HG02588 (cell line): Measurements from ENCODE around the gene PHF23.
"Not testable (repeated sequence)": the region's sequence is repeated elsewhere in the genome, so short reads cannot be mapped to it uniquely, and the experiment has no call there.

Experiments
- ATAC-seq: cut with Tn5 transposase; IDR thresholded peaks from one replicate; pipeline ENCODE4 v1.9.1; 2021; ENCODE audit warnings: mild to moderate bottlenecking, moderate library complexity; ENCODE audit not compliant: unreplicated experiment

The PHF23 gene

DNA sequence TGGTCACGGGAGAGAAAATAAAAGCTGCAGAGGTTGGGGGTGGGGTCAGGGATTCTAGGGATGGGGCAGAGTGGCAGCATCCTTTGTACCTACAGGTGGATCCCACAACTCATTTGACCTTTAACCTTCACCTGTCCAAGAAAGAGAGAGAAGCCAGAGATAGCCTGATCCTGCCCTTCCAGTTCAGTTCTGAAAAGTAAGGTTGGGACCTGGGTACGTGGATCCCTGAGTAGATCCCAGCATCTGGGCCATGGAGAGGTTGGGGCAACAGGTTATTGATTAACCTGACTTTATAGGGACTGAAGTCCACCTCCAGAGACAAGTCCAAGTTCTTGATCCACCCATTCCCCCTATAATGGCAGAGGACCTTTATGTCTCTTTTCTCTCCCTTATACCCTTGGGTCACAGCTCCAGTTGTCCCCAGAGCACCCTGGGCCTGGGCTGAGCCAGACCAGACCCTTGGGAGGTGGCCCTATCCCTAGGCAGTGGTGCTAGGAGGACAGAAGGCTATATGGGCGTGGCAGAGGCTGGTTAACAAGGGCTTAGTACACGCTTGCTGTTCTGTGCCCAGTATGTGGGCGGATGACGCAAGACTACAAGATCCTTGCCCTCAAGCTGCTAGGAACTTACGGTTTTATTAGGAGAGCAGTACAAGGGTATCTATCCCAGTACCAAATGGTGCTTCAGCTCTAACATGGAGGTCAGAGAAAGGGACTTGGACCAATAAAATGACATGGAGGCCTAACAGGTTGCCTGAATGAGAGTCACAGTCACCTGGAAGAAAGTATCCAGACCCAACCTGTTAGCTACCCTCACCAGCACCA is 19.7 kb upstream of the PHF23 start:
- no peak for ATAC-seq

DNA sequence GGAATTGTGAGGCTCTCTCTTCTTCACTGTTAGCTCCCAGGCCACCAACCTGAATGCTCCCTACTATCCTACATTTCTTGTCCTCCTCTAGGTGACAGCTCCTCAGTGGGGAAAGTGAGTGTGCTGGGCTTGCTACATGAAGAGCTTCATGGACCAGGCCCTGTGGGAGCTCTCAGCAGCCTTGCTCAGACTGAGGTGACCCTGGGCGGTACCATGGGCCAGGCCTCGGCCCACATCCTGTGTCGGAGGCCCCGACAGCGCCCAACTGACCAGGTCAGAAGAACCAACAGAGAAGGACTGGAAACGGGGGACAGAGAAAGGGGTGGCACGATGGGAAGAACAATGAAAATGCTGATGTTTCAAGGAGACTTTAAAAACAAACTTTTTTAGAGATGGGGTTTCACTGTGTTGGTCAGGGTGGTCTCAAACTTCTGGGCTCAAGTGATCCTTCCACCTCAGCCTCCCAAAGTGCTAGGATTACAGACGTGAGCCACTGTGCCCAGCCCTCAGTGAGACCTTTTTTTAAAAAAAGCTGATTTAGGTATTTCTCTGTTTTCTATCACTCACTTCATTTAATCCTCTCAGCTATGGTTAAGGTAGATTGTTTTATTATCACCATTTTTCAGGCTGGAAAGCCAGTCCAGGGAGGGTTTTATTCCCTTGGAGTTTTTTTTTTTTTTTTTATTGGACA is 17.7 kb upstream of the PHF23 start:
- ATAC-seq = no peak

DNA sequence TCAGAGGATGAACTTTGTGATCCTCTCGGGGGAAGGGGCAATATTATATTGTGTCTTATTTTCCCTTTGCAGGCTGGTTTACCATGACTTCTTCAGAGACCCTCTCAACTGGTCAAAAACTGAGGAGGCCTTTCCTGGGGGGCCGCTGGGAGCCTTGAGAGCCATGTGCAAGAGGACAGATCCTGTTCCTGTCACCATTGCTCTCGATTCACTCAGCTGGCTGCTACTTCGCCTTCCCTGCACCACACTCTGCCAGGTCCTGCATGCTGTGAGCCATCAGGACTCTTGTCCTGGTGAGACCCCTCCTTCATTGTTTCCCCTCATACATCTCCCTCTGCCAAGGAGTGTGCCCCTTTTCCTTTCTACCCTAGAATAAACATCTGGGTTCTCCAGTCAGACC is 15.3 kb upstream of the PHF23 start:
- no peak for ATAC-seq

DNA sequence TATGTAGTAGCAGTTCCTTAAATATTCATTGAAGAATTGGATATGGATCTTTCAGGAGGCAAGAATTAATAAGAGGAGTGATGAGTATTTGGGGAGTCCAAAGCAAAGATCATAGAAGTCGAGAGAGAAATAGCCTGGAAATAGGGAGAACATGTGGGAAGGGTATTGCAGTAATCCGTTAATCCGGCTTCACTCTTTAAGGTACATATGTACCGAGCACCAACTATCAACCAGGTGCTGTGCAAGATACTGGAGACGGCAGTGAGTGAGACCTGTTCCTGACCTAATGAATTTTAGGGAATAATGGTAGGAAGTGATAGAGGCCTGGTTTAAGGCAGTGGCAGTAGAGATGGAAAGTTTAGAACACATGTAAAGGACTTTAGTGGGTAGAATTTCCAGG is 13.8 kb upstream of the PHF23 start:
- ATAC-seq = no peak

DNA sequence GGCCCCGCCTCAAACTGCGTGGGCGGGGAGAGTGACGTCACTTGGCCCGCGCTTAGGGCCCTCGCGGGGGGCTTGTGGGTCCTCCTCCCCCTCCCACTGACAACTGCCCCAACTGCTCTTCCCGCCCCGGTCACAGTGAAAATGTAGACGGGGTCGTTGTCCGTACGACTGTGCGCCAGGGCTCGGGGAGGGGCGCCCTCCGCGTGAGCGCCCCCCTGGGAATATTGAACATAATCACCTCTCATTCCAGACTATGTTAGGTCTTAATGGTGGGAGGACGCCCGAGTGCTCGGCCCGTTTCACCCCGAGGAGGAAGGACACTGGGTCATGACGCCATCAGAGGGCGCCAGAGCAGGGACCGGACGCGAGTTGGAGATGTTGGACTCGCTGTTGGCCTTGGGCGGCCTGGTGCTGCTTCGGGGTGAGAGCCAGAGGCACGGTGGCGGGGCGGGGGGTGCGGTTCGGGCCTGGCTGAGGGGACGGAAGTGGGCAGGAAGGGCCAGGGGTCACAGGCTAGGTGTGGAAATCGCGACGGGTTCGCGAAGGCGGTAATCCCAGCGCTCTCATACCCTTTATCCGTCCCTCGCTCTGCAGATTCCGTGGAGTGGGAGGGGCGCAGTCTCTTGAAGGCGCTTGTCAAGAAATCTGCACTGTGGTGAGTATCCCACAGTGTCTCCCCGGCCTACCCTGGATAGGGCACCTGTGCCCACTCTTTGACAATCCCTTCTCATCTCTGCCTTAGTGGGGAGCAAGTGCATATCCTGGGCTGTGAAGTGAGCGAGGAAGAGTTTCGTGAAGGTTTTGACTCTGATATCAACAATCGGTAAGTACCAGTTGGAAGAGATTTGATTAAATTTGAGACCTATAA is 13.2 kb upstream of the PHF23 start, which contains the start of gene ELP5:
ELP5 (plus strand) TSS at position 40 of the 868 bp plus-strand sequence; CDS start at position 376, 336 bp downstream.
- peak; percentile 43 for ATAC-seq

DNA sequence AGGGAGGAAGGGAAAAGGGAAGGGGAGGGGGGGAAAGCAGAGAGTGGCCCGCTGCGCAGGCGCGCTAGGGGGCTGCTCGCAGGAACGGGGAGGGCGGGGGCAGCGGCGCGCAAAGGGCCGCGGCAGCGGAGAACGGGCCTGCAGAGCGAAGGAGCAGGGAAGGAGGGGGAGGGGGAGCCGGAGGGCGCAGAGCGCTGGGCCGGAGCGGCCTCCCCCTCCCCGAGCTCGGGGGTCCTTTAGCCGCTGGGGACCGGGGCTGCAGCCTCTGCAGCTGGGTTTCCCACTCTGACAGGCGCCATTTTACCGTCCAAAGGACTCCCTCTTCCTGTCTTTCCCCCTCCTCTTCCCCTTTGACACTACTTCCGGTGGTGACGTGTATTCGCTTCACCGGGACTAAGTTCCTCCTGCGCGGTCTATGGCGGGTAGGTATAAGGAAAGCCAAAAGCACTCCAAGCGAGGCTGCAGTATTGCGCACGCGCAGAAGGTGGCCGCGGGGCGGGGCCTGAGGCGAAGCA is 12.5 kb upstream of the PHF23 start, which contains the start of gene CTDNEP1:
CTDNEP1 (minus strand) TSS at position 74 of the 515 bp plus-strand sequence. CDS start 438 bp downstream, outside the sequence.
- peak; percentile 77 for ATAC-seq

DNA sequence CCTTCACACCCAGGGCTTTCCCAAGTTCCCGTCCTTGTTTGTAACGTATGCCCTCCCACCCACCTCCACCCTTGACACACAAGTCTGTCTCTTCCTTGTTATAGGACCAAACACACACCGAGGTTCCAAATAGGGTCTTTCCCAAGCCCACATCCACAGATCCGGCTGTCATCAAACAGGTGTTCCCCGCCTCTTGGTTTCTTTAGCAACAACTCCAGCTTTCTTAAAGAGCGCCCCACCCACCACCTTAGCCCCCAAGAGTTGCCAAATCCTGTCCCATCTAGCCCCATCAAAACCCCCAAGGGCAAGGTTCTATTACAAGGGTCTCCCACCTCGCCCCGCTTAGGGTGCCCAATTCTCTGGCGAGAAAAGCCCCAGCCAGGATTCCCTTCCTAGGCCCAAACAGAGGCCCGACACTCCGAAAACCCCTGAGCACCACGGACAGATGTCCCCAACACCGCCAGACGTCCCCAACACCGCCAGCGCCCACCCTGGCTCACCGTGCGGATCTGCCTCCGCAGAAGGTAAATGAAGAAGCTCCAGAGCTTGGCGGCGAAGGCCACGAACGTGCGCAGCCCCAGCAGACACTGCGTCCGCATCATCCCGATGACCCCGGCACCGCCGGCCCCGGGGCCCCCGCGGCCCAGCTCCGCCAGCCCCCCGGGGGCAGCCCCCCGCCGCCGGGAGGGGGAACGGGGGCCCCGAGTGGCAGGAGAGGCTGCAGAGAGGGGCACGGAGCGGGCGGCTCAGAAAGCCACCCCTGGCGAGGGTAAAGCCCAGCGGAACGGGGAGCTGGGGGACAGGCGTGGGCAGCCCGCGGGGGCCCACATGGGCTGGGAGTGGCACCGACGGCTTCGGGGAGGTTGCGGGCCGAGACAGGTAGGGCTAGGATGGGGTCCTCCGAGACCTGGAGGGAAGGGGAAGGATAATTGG is 11.7 kb upstream of the PHF23 start:
- ATAC-seq = peak; percentile 2

DNA sequence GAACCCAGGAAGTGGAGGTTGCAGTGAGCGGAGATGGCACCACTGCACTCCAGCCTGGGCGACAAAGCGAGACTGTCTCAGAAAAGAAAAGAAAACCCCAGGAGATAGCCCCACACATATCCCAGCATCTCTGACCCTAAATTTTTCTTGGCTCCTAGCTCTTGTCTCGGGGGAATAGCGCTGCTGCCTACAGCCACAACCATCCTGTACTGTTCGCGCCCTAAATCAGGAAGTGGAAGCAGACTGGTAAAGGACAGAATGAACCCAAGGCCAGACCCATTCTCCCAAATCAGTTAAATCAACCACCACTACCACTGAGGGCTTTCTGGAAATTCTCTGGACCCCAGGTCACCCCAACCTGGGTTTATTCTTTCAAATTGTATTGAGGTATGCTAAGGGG is 10.6 kb upstream of the PHF23 start:
- ATAC-seq = no peak

DNA sequence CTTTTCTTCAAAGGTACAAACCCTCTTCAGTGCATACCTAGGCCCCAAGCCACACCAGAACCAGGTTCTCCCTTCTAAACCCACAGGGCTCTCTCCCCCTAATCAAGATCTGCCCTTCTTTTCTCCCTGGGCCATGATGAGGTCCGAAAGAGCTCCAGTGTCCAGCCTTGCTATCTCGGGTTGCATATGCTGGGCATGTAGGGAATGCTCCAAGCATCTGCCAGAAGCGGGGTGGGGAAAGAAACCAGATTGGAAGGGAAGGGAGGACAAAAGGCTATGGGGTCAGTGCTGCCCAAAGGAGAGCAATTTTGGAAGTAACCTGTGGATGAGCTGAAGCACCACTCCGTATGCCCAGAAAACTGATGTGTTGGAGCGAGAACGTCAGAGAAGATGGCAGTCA is 10.0 kb upstream of the PHF23 start:
- ATAC-seq = no peak

DNA sequence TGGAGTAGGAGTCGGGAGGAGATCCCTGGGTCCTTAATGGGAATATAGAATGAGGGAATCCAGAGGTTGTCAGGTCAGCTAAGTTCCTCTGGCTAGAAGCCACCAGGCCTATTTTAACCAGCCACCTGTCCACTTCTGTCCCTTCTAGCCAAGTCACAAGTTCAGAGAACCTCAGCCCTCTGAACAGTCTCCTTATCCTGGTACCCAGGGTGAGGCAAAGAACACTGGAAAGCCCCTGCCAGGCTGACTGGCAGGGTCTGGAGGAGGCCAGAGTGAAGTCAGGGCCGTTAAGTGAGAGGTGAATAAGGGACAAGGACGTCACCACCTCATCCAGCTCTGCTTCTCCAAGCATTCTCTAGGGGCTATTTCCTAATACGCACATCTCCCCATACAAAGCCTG is 9.5 kb upstream of the PHF23 start:
- ATAC-seq = no peak

DNA sequence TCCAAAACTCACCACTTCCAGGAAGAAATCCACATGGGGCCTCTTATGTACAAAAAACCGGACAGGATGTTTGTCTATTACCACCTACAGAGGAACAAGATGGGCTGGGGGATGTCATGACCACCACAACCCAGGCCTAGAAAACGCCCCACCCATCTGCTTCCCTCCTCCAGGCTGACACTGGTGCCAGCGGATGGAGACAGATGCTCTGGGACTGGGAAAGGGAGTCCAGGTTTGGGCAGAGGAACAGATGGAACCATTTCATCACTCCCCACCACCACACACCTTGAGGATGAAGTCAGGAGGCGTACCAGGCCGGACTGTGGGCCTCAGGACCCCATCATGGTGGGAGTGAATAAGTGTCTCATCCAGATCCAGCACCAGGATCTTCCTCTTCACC is 7.5 kb upstream of the PHF23 start:
- no peak for ATAC-seq

DNA sequence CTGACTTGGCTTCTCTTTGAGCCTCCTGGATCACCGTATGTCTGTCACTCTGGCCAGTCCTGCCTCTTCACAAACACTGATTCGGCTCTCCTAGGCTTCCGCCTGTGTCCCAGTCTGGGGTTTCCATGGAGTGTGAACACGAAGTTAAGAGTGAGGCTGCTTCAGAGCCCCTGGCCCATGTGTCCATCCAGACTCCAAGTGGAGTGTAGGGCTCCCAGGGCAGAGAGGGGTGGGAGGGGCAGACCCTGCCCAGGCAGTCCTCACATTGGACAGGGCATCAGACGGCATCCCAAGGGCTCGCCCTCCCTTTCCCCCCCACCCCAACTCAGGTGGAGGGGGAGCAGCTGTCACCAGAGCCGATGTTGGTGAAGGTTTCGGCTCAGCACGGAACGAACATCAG is 4.6 kb upstream of the PHF23 start:
- not testable (repeated sequence) for ATAC-seq

DNA sequence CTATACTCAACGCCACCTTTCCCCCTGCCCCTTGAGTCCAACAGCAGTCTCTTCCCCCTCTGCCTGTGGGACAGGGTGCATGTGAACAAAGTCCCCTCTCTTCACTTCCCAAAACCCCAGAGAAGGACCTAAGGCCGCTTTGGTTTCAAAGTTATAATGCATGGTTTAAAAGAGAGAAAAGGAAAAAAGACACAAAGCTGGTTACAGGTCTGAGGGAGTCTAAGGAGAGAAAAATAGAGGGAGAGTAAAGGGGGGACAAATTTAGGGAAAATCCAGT is 4.1 kb upstream of the PHF23 start:
- no peak for ATAC-seq

DNA sequence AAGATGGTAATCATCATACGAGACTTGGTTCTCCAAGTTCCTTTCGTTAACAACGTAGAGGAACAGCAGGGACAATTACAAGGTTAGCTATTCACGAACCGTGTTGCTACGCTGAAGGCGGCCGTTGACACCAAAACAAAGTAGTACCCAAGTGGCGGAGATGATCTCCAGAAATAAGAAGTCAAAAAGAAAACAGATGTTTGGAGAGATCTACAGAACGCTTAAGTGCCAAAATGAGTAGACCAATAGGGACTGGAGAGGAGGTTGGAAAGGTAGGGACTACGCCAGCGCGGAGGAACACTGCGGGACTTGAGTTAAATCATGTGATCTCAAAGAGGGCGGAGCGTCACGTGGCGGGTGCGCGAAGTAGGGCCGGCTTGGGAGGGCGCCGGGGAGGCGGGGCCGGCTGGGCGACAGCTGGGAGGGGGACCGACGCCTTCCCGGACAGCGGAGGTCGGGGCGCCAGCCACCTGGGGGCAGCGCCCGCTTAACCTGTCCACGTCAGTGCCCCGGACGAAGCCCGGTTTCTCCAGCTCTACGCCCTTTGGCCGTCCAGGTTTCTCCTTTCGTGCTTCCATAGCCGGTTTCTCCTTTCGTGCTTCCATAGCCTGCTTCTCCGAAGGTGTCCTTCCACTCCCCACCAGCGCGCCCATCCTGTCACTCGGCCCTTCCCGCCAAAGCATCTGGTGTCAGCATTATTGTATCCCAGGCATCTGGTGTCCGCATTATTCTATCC is 3.6 kb upstream of the PHF23 start:
- peak; percentile 37 for ATAC-seq

DNA sequence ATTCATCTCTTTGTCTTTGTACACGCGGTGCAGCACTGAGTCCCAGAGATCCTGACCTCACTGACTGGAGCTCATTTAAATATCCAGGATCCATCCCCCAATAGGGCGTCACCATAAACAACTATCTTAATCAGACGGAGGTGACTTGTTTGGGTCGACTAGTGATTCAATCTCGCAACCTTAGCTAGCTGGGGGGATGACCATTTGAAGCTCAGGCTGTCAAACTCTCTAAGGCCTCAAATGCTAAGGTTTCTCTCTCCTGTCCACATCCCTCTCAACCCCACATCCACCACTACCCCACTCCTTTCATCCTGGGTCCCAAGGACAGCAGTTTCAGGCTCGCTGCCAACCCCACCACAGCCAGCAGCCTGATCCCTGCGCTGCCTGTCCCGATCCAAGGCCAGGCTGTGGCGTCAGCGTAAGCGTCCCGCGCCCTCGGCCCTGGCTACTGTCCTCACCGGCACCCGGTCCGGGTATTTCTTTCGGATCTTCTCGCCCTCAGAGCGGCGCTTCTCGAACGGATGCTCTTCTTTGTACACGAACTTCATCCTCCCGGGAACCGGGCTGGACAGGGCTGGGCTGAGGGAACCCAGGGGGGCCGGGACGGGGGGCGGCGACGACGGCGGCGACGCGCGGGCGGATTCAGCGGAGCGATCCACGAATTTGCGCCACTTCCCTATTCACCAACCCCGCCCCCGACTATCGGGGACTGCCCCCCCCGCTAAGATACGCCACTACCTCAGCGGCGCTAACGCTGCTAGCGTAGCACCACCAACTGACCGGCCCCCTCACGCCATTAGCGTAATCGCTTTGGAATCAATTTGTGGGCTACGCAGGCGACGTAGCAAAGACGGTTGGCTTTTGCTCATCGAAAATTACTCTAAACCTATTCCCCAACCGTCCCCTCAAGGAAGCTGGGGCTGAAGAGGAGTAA is 2.8 kb upstream of the PHF23 start, which contains the start of gene GABARAP:
GABARAP (minus strand) TSS at position 667 of the 934 bp plus-strand sequence; CDS start at position 548, 119 bp downstream.
- ATAC-seq = peak; percentile 33

DNA sequence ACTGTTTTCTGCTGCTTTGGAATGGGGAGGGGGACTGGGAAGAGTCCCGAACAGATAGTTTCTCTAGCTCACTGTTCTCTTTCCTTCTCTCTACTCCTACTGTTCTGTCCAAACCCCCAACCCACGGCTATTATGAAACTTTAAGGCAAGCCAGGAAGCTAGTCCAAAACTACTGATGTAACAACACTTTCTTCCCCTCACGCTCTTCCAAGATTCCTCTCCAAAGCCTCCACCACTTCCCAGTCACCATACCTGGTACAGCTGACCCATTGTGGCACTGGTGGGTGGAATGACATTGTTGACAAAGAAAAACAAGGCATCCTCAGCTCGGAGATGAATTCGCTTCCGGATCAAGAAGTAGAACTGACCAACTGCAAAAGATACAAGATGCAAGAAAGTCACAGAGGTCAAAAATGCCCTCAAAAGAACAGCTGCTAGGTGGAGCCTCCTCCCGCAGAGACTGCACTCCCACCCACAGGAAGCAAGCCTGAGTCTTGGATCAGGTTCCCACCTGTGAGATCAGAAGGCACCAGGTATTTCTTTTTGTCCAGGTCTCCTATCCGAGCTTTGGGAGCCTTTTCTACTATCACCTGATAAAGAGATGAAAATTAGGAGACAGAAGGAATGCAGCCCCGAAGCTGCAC is 2.0 kb upstream of the PHF23 start:
- ATAC-seq = no peak

DNA sequence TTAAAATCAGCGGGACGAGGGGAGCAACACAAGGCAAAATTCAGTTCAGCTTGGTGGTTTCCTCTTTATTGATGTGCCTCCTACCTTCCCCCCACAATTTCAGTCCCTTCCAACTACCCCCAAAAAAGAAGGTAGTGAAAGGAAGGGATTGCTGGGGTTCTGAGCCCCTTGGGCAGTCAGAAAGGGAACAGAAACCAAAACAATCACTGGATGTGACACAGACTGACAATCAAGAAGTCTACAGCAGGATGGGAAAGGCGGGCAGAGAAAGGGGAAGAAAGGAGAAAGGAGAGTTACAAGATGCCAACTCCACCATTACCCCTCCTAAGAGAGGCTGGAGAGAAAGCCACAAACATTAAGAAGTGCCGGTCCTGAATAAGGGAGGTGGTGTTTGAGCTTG is 1.1 kb upstream of the PHF23 start:
- ATAC-seq = no peak
